Endothelial cell of umbilical vein (primary cell): Measurements from ENCODE around the gene OR8G5. TPM values are rescaled to one million over a fixed set of nuclear protein-coding genes. Genes with fewer than 3 reads are reported as not detected.

ENCODE experiments used
- BruUV-seq: library from RNA; stranded (reverse); fragments of 400-500 nt; replicated peaks from 2 replicates; lab custom pipeline; 2021; lab: Mats Ljungman, UMichigan
- CTCF ChIA-PET: fragments of 300-600, 350-600 bp; sonication (Branson Sonifier 250); formaldehyde crosslinking; loops from one replicate; lab custom pipeline; 2021; ENCODE audit warnings: antibody characterized with exemption, inconsistent platforms; lab: Charles Lee
- POLR2A ChIA-PET: fragments of 300-600, 350-600 bp; sonication (Branson Sonifier 250); formaldehyde crosslinking; loops from one replicate; lab custom pipeline; 2021; ENCODE audit warnings: antibody characterized with exemption, inconsistent platforms; lab: Charles Lee
- DNase-seq: peaks from one replicate; pipeline ENCODE4 v3.0.0-alpha.2; 2011; ENCODE audit warnings: low read depth, low spot score
- FAIRE-seq: peaks from 2 replicates; lab custom pipeline; 2011; peaks lifted over from hg19 to GRCh38; lab: Jason Lieb, UNC
- H2AFZ ChIP-seq: 2 replicates; pipeline ENCODE4 v1.6.0; 2012; ENCODE audit warnings: low read depth, low read length, control low read depth, inconsistent platforms
- H3K27ac ChIP-seq: 2 replicates; pipeline ENCODE4 v1.5.1; 2011; ENCODE audit warnings: low read depth, mild to moderate bottlenecking, control low read depth, low read length, moderate library complexity; ENCODE audit not compliant: insufficient read depth
- H3K27me3 ChIP-seq, 2 experiments: 2 replicates each; pipeline versions ENCODE4 v1.6.0 to v1.6.1; 2011; ENCODE audit warnings: low read length in 2 of 2, mixed read lengths in 1 of 2; ENCODE audit not compliant: control insufficient read depth in 2 of 2, insufficient read depth in 2 of 2
- H3K36me3 ChIP-seq, 2 experiments: 2 replicates in 1 of 2; 3 replicates in 1 of 2; pipeline ENCODE4 v1.5.1; 2011; ENCODE audit warnings: low read length in 2 of 2, mild to moderate bottlenecking in 1 of 2, moderate library complexity in 1 of 2; ENCODE audit not compliant: control insufficient read depth in 2 of 2, insufficient read depth in 2 of 2; ENCODE audit errors: extremely low read depth in 1 of 2
- H3K4me1 ChIP-seq: 3 replicates; pipeline ENCODE4 v1.5.1; 2011; ENCODE audit warnings: mild to moderate bottlenecking, low read length; ENCODE audit not compliant: control insufficient read depth, insufficient read depth; ENCODE audit errors: extremely low read depth
- H3K4me2 ChIP-seq: 2 replicates; pipeline ENCODE4 v1.6.1; 2011; ENCODE audit warnings: low read length, control low read depth, mixed read lengths; ENCODE audit not compliant: insufficient read depth
- H3K4me3 ChIP-seq, 3 experiments: fragments of 200-600 bp in 1 of 3; sonication (generic), shearing (Covaris generic) in 1 of 3; replicated peaks in 1 of 3; 2 replicates each; pipeline ENCODE4 v1.5.1; 2011 to 2016; ENCODE audit warnings: control low read depth in 3 of 3, low read length in 3 of 3, mild to moderate bottlenecking in 2 of 3, inconsistent platforms in 1 of 3, low read depth in 1 of 3, moderate library complexity in 1 of 3; ENCODE audit not compliant: insufficient read depth in 1 of 3
- H3K79me2 ChIP-seq: 2 replicates; pipeline ENCODE4 v1.6.0; 2012; ENCODE audit warnings: low read length, inconsistent platforms; ENCODE audit not compliant: control insufficient read depth, insufficient read depth
- H3K9ac ChIP-seq: replicated peaks from 2 replicates; pipeline ENCODE3; 2011; ENCODE audit warnings: low read length, control low read depth; ENCODE audit not compliant: insufficient read depth; ENCODE audit errors: extremely low read depth
- H3K9me1 ChIP-seq: replicated peaks from 3 replicates; pipeline ENCODE4 v1.6.0; 2011; ENCODE audit warnings: mild to moderate bottlenecking, low read length; ENCODE audit not compliant: control insufficient read depth, insufficient read depth; ENCODE audit errors: extremely low read depth
- H3K9me3 ChIP-seq: replicated peaks from 2 replicates; pipeline ENCODE4 v1.5.1; 2012; ENCODE audit warnings: low read length, inconsistent platforms; ENCODE audit not compliant: control insufficient read depth, insufficient read depth
- H4K20me1 ChIP-seq: replicated peaks from 2 replicates; pipeline ENCODE3; 2011; ENCODE audit warnings: mild to moderate bottlenecking, low read length; ENCODE audit not compliant: control insufficient read depth, insufficient read depth; ENCODE audit errors: extremely low read depth
- FOS ChIP-seq: IDR thresholded peaks from 2 replicates; pipeline ENCODE4 v1.6.1; 2011; ENCODE audit warnings: mild to moderate bottlenecking, low read length, moderate library complexity, borderline replicate concordance; ENCODE audit not compliant: insufficient read depth
- GATA2 ChIP-seq: IDR thresholded peaks from 2 replicates; pipeline ENCODE4 v1.7.0; 2011; ENCODE audit warnings: low read depth, mild to moderate bottlenecking, moderate library complexity, mixed read lengths, low read length; ENCODE audit not compliant: insufficient read length, insufficient read depth
- JUN ChIP-seq: IDR thresholded peaks from 2 replicates; pipeline ENCODE4 v1.6.1; 2011; ENCODE audit warnings: borderline replicate concordance, low read depth; ENCODE audit not compliant: insufficient read length, insufficient read depth
- MYC ChIP-seq: IDR thresholded peaks from one replicate; pipeline ENCODE4 v1.6.1; 2011; ENCODE audit warnings: mild to moderate bottlenecking, low read depth, low read length
- POLR2A ChIP-seq: IDR thresholded peaks from 2 replicates; pipeline ENCODE4 v1.6.1; 2012; ENCODE audit warnings: low read depth, mild to moderate bottlenecking, control low read depth, low read length
- POLR2AphosphoS5 ChIP-seq: IDR thresholded peaks from 2 replicates; pipeline ENCODE4 v1.6.1; 2012; ENCODE audit warnings: low read depth, mild to moderate bottlenecking, control low read depth, low read length, moderate library complexity; ENCODE audit not compliant: insufficient read depth
- dilution Hi-C: fragments of 300-500 bp; cut with MboI; formaldehyde crosslinking; loops from one replicate; pipeline ENCODE4 v1.15.0; 2019; ENCODE audit warnings: low sequenced_read_pairs; ENCODE audit not compliant: extremely low pct_ligation_motif_present
- intact Hi-C: fragments of 100-400 bp; cut with micrococcal nuclease; formaldehyde crosslinking; loops from one replicate; pipeline ENCODE4 v1.10.0; 2022
- polyA plus RNA-seq, 4 experiments: library from polyadenylated mRNA; depleted of rRNA in 3 of 4; stranded (reverse) in 3 of 4; unstranded in 1 of 4; fragments of >200 nt; gene quantifications; 2 replicates each; pipeline versions ENCODE4 v1.2.1 to v1.2.3, GENCODE V29; 2011 to 2012; ENCODE audit warnings: missing spikeins in 1 of 4
- total RNA-seq: library from RNA; stranded (reverse); gene quantifications from 2 replicates; pipeline ENCODE4 v1.2.3, GENCODE V29; 2021
- TF ChIP-seq, protein P1 (sequence below), 2 donors: IDR thresholded peaks; 1 replicate in 1 of 2; 2 replicates in 1 of 2; pipeline ENCODE4 v1.5.1; 2011; ENCODE audit warnings: low read length in 2 of 2, mild to moderate bottlenecking in 2 of 2, moderate library complexity in 2 of 2, control low read depth in 1 of 2, inconsistent platforms in 1 of 2, low read depth in 1 of 2; ENCODE audit not compliant: insufficient read depth in 1 of 2; ENCODE audit errors: extremely low read depth in 1 of 2

OR8G5 gene
- total and polyA plus RNA-seq, 2 donors (not counting 3 experiments of a cell fraction or from before 2014, with no cell fraction given): not detected

DNA sequence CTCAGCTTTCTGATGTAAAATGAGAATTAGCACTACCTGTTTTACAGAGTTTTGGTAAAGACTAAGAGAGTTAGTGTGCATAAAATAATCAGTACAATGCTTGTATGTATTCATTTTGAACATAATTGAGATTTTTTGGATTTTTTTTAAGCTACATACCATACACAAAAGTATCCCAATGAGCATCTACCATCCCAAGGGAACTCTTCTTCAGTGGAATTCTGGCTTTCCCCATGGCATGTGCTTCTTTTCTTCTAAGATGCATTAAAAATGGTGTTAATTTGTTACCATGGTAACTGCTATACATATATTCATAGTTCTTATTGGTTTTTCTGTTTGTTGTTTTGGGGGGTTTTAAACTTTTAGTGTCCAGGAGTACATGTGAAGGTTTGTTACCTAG lies 39.8 kb downstream of the OR8G5 start:
- no peaks in the 10 kb centered on the region for H3K9me3 ChIP-seq
- peaks cover 0 to 2% of the 10 kb centered on the region in 2 experiments for H3K27me3 ChIP-seq
- H3K4me3 ChIP-seq: no peak overlapping the region
- no peak overlapping the region for H2AFZ ChIP-seq
- intact Hi-C loops (no loop called here), dilution Hi-C loops (no loop called here)
- ChIA-PET CTCF (no interaction called here), POLR2A (no interaction called here)
- no peak overlapping the region for H3K9ac ChIP-seq
- H3K4me2 ChIP-seq: no peak overlapping the region
- no peaks in the 10 kb centered on the region for H3K79me2 ChIP-seq
- H3K27ac ChIP-seq: no peak overlapping the region
- H3K36me3 ChIP-seq: no peaks in the 10 kb centered on the region
- no peak for DNase-seq
- no peaks in the 10 kb centered on the region for H4K20me1 ChIP-seq
- H3K4me1 ChIP-seq: no peaks in the 10 kb centered on the region
- H3K9me1 ChIP-seq: no peaks in the 10 kb centered on the region
- TF ChIP-seq JUN (no peak), MYC (no peak), GATA2 (no peak), POLR2A (no peak), FOS (no peak)
- BruUV-seq: no TSS peak
- FAIRE-seq: no peak

- Histone ChIP-seq H3K27ac (no peak overlapping the region), H3K9ac (no peak overlapping the region), H3K9me1 (no peaks in the 10 kb centered on the region), H3K36me3 (no peaks in the 10 kb centered on the region), H3K27me3 (peaks cover 0 to 2% of the 10 kb centered on the region in 2 experiments), H4K20me1 (no peaks in the 10 kb centered on the region), H3K9me3 (no peaks in the 10 kb centered on the region), H3K79me2 (no peaks in the 10 kb centered on the region), H3K4me1 (no peaks in the 10 kb centered on the region), H2AFZ (no peak overlapping the region), H3K4me3 (no peak overlapping the region), H3K4me2 (no peak overlapping the region)
- no TSS peak for BruUV-seq
- intact Hi-C loops: no loop called here
- ChIA-PET POLR2A (no interaction called here), CTCF (interaction anchor here (1.2 kb wide), 1 partner anchor 17 kb away, joined by 4 read pairs; no protein-coding TSS in a partner anchor)
- dilution Hi-C loops: no loop called here
- no peak for FAIRE-seq
- DNase-seq: no peak
- TF ChIP-seq POLR2A (no peak), POLR2AphosphoS5 (no peak), MYC (no peak), FOS (no peak), GATA2 (no peak)
- TF ChIP-seq, protein P1, sequence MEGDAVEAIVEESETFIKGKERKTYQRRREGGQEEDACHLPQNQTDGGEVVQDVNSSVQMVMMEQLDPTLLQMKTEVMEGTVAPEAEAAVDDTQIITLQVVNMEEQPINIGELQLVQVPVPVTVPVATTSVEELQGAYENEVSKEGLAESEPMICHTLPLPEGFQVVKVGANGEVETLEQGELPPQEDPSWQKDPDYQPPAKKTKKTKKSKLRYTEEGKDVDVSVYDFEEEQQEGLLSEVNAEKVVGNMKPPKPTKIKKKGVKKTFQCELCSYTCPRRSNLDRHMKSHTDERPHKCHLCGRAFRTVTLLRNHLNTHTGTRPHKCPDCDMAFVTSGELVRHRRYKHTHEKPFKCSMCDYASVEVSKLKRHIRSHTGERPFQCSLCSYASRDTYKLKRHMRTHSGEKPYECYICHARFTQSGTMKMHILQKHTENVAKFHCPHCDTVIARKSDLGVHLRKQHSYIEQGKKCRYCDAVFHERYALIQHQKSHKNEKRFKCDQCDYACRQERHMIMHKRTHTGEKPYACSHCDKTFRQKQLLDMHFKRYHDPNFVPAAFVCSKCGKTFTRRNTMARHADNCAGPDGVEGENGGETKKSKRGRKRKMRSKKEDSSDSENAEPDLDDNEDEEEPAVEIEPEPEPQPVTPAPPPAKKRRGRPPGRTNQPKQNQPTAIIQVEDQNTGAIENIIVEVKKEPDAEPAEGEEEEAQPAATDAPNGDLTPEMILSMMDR (IDR thresholded peaks at IDR 0.05; ENCODE audit: extremely low read depth in 1 of 2, insufficient read depth in 1 of 2, low read depth in 1 of 2, low read length in 2 of 2): no peak
Measured at GRCh38 chr11:124297921-124298320, 41.7 kb downstream of the OR8G5 start.
